Neural crest cell (in vitro differentiated cells): ENCODE results near the gene PLXNC1. TPM values are rescaled to one million over a fixed set of nuclear protein-coding genes. Genes with fewer than 3 reads are reported as not detected.

Experiments
- DNase-seq: peaks from one replicate; pipeline ENCODE4 v3.0.0; 2021; ENCODE audit warnings: low read depth, mixed read lengths, low spot score
- H3K27ac Mint-ChIP-seq: one replicate; pipeline ENCODE4 v1.8.0; 2021; ENCODE audit warnings: mild to moderate bottlenecking, mixed read lengths; ENCODE audit not compliant: unreplicated experiment
- H3K27me3 Mint-ChIP-seq: 2 replicates; pipeline ENCODE4 v1.8.0; 2021; ENCODE audit warnings: low read depth, mild to moderate bottlenecking, mixed read lengths
- H3K36me3 Mint-ChIP-seq: 2 replicates; pipeline ENCODE4 v1.8.0; 2021; ENCODE audit warnings: low read depth, mild to moderate bottlenecking, mixed read lengths
- H3K4me1 Mint-ChIP-seq: 2 replicates; pipeline ENCODE4 v1.8.0; 2021; ENCODE audit warnings: mixed read lengths
- H3K4me3 Mint-ChIP-seq: one replicate; pipeline ENCODE4 v1.8.0; 2021; ENCODE audit warnings: mild to moderate bottlenecking, mixed read lengths
- H3K9me3 Mint-ChIP-seq: 2 replicates; pipeline ENCODE4 v1.8.0; 2021; ENCODE audit warnings: mixed read lengths
- CTCF ChIP-seq: fragments of 200-600 bp; sonication (generic); conservative IDR thresholded peaks from 2 replicates; pipeline ENCODE4 v1.5.0; 2021; ENCODE audit warnings: antibody characterized with exemption, mild to moderate bottlenecking
- total RNA-seq: library from RNA; stranded (reverse); gene quantifications from 2 replicates; pipeline ENCODE4 v1.2.1, GENCODE V29; 2021

PLXNC1 gene
- total RNA-seq, 1 donor from 2014 or later = 5.8 TPM

- peak overlapping the region; percentile 20 for H3K27ac Mint-ChIP-seq
- H3K4me1 Mint-ChIP-seq = peaks cover 18% of the 10 kb centered on the region
- no peak overlapping the region for H3K4me3 Mint-ChIP-seq
- H3K9me3 Mint-ChIP-seq = no peaks in the 10 kb centered on the region
- H3K27me3 Mint-ChIP-seq = no peaks in the 10 kb centered on the region
- TF ChIP-seq CTCF = no peak
- DNase-seq = no peak
- peaks cover 6% of the 10 kb centered on the region for H3K36me3 Mint-ChIP-seq
Measured at GRCh38 chr12:94287245-94287628, 138.9 kb downstream of the PLXNC1 start.

GRCh38 chr12:94289461-94290312 lies 141.3 kb downstream of the PLXNC1 start:
- Mint-ChIP-seq H3K4me1 (peaks cover 18% of the 10 kb centered on the region), H3K9me3 (no peaks in the 10 kb centered on the region), H3K4me3 (no peak overlapping the region), H3K27ac (no peak overlapping the region), H3K36me3 (peaks cover 14% of the 10 kb centered on the region), H3K27me3 (no peaks in the 10 kb centered on the region)
- no peak for TF ChIP-seq CTCF
- DNase-seq = no peak

GRCh38 chr12:94290353-94290752 lies 142.0 kb downstream of the PLXNC1 start:
- Mint-ChIP-seq H3K4me1 (peaks cover 18% of the 10 kb centered on the region), H3K9me3 (no peaks in the 10 kb centered on the region), H3K4me3 (no peak overlapping the region), H3K27me3 (no peaks in the 10 kb centered on the region), H3K27ac (no peak overlapping the region), H3K36me3 (peaks cover 15% of the 10 kb centered on the region)
- no peak for DNase-seq
- TF ChIP-seq CTCF = no peak

GRCh38 chr12:94297096-94297699 lies 148.8 kb downstream of the PLXNC1 start:
- no peak overlapping the region for H3K4me3 Mint-ChIP-seq
- DNase-seq = no peak
- H3K4me1 Mint-ChIP-seq = no peaks in the 10 kb centered on the region
- peaks cover 2% of the 10 kb centered on the region for H3K9me3 Mint-ChIP-seq
- no peak overlapping the region for H3K27ac Mint-ChIP-seq
- H3K27me3 Mint-ChIP-seq = no peaks in the 10 kb centered on the region
- TF ChIP-seq CTCF = no peak
- H3K36me3 Mint-ChIP-seq = peaks cover 44% of the 10 kb centered on the region

GRCh38 chr12:94297876-94298505 lies 149.6 kb downstream of the PLXNC1 start:
- H3K4me1 Mint-ChIP-seq = no peaks in the 10 kb centered on the region
- no peak for TF ChIP-seq CTCF
- H3K9me3 Mint-ChIP-seq = peaks cover 2% of the 10 kb centered on the region
- H3K27me3 Mint-ChIP-seq = no peaks in the 10 kb centered on the region
- H3K4me3 Mint-ChIP-seq = no peak overlapping the region
- no peak overlapping the region for H3K27ac Mint-ChIP-seq
- DNase-seq = no peak
- H3K36me3 Mint-ChIP-seq = peaks cover 48% of the 10 kb centered on the region
